Activated CD4-positive, alpha-beta T cell treated with anti-CD3 and anti-CD28 coated beads for 4 hours (primary cell): ENCODE results near the gene TMEM25.
"Not testable (repeated sequence)": the region's sequence is repeated elsewhere in the genome, so short reads cannot be mapped to it uniquely, and the experiment has no call there.

Experiments used
- DNase-seq, 2 donors: peaks; one replicate each; pipeline ENCODE4 v3.0.0-alpha.2; 2020

The TMEM25 gene

GRCh38 chr11:118530683-118531596 is at the start of gene TMEM25:
Gene TMEM25, plus strand, starts transcription at chr11:118531192. Its CDS starts 610 bp downstream, at chr11:118531802.
- peak; percentile 71 for DNase-seq

- DNase-seq, result not testable (repeated sequence)
Measured at GRCh38 chr11:118481238-118481637, 49.8 kb upstream of the TMEM25 start.

GRCh38 chr11:118484405-118484804 is 46.6 kb upstream of the TMEM25 start:
- no peak for DNase-seq

GRCh38 chr11:118485273-118485672 is 45.7 kb upstream of the TMEM25 start:
- DNase-seq, result no peak

- DNase-seq, result peak; percentile 70 to 82
Measured at GRCh38 chr11:118488480-118489109, 42.4 kb upstream of the TMEM25 start.

GRCh38 chr11:118491041-118491440 is 40.0 kb upstream of the TMEM25 start:
- DNase-seq, result no peak

- no peak for DNase-seq
Measured at GRCh38 chr11:118497831-118498230, 33.2 kb upstream of the TMEM25 start.

- DNase-seq, result no peak
Measured at GRCh38 chr11:118503216-118503615, 27.8 kb upstream of the TMEM25 start.

- DNase-seq, result no peak
Measured at GRCh38 chr11:118511601-118512000, 19.4 kb upstream of the TMEM25 start.

- DNase-seq, result no peak
Measured at GRCh38 chr11:118514103-118514502, 16.9 kb upstream of the TMEM25 start.

- DNase-seq, result no peak
Measured at GRCh38 chr11:118519549-118519948, 11.4 kb upstream of the TMEM25 start.

GRCh38 chr11:118521892-118522311 is 9.1 kb upstream of the TMEM25 start:
- no peak for DNase-seq

- no peak for DNase-seq
Measured at GRCh38 chr11:118522571-118523072, 8.4 kb upstream of the TMEM25 start.

- DNase-seq, result no peak
Measured at GRCh38 chr11:118524356-118524755, 6.6 kb upstream of the TMEM25 start.

GRCh38 chr11:118524757-118525470 is 6.1 kb upstream of the TMEM25 start:
- no peak for DNase-seq

- no peak for DNase-seq
Measured at GRCh38 chr11:118526688-118527087, 4.3 kb upstream of the TMEM25 start.

- no peak for DNase-seq
Measured at GRCh38 chr11:118527109-118527508, 3.9 kb upstream of the TMEM25 start, which contains the start of gene TTC36. Gene TTC36, plus strand, starts transcription at chr11:118527474. Its CDS starts 21 bp downstream, at chr11:118527495.

GRCh38 chr11:118528511-118528910 is 2.5 kb upstream of the TMEM25 start:
- DNase-seq, result no peak

GRCh38 chr11:118529584-118530175 is 1.3 kb upstream of the TMEM25 start:
- DNase-seq, result no peak

- DNase-seq, result no peak
Measured at GRCh38 chr11:118530180-118530682, 761 bp upstream of the TMEM25 start.

GRCh38 chr11:118531597-118532084 is 649 bp downstream of the TMEM25 start:
- DNase-seq, result no peak

GRCh38 chr11:118532091-118532490 is 1.1 kb downstream of the TMEM25 start:
- DNase-seq, result no peak
